ENCODE results near the gene PITPNC1.

GRCh38 chr17:67358612-67359011 is 18.5 kb upstream of the PITPNC1 start:
- no peak for TF ChIP-seq EZH2 (IDR thresholded peaks at IDR 0.05; ENCODE audit: insufficient read depth, poor library complexity, severe bottlenecking)
- TF ChIP-seq EZH2phosphoT487 (IDR thresholded peaks at IDR 0.05; ENCODE audit: insufficient read depth, low read depth): no peak

Data from GM23248 (cell line).